Fibroblast of peridontal ligament (primary cell): ENCODE measurements around the gene ZFP42.
"Not testable (repeated sequence)": the region's sequence is repeated elsewhere in the genome, so short reads cannot be mapped to it uniquely, and the experiment has no call there.

ENCODE experiments used
- DNase-seq: peaks from one replicate; pipeline ENCODE4 v3.0.0-alpha.2; 2010; ENCODE audit errors: extremely low read depth

The ZFP42 gene

GRCh38 chr4:187995322-187996207 lies at the start of gene ZFP42:
ZFP42 (plus strand) TSS chr4:187995771; CDS start chr4:188002808, 7,037 bp downstream.
- no peak for DNase-seq

- DNase-seq: no peak
These were observed 34.4 kb upstream of the ZFP42 start for GRCh38 chr4:187961171-187961570.

GRCh38 chr4:187961961-187962360 lies 33.6 kb upstream of the ZFP42 start:
- DNase-seq: no peak

GRCh38 chr4:187962926-187963325 lies 32.6 kb upstream of the ZFP42 start:
- peak; percentile 20 for DNase-seq

- DNase-seq: no peak
These were observed 29.8 kb upstream of the ZFP42 start for GRCh38 chr4:187965726-187966125.

- no peak for DNase-seq
These were observed 23.4 kb upstream of the ZFP42 start for GRCh38 chr4:187972135-187972534.

- no peak for DNase-seq
These were observed 11.8 kb upstream of the ZFP42 start for GRCh38 chr4:187983746-187984145.

- DNase-seq: no peak
These were observed 2.6 kb upstream of the ZFP42 start for GRCh38 chr4:187992971-187993370.

GRCh38 chr4:187993827-187994226 lies 1.7 kb upstream of the ZFP42 start:
- no peak for DNase-seq

- DNase-seq: no peak
These were observed 1.1 kb downstream of the ZFP42 start for GRCh38 chr4:187996502-187997177.

- not testable (repeated sequence) for DNase-seq
These were observed 2.4 kb downstream of the ZFP42 start for GRCh38 chr4:187997991-187998390.

- no peak for DNase-seq
These were observed 3.9 kb downstream of the ZFP42 start for GRCh38 chr4:187999406-187999932.

- DNase-seq: no peak
These were observed 6.8 kb downstream of the ZFP42 start for GRCh38 chr4:188002323-188002722.

GRCh38 chr4:188002751-188003150 lies 7.2 kb downstream of the ZFP42 start:
- no peak for DNase-seq

GRCh38 chr4:188005561-188005960 lies 10.0 kb downstream of the ZFP42 start:
- DNase-seq: no peak

GRCh38 chr4:188006285-188006848 lies 10.8 kb downstream of the ZFP42 start:
- DNase-seq: no peak

- peak; percentile 55 for DNase-seq
These were observed 12.8 kb downstream of the ZFP42 start for GRCh38 chr4:188008377-188008776.

- DNase-seq: no peak
These were observed 16.9 kb downstream of the ZFP42 start for GRCh38 chr4:188012426-188012945.

- peak; percentile 24 for DNase-seq
These were observed 19.7 kb downstream of the ZFP42 start for GRCh38 chr4:188015025-188015940.

GRCh38 chr4:188016754-188017153 lies 21.2 kb downstream of the ZFP42 start:
- no peak for DNase-seq

GRCh38 chr4:188018262-188018661 lies 22.7 kb downstream of the ZFP42 start:
- DNase-seq: no peak
